NT2/D1 (cell line): ENCODE measurements around the gene AFF3.

Experiments
- DNase-seq: peaks from one replicate; pipeline ENCODE4 v3.0.0-alpha.2; 2011; ENCODE audit warnings: low read depth, low spot score
- H3K27me3 ChIP-seq: 2 replicates; pipeline ENCODE4 v1.6.0; 2011; ENCODE audit warnings: mild to moderate bottlenecking; ENCODE audit not compliant: insufficient read length, insufficient read depth
- H3K36me3 ChIP-seq: 2 replicates; pipeline ENCODE4 v1.6.1; 2011; ENCODE audit warnings: mild to moderate bottlenecking, low read length, mixed read lengths; ENCODE audit not compliant: insufficient read depth, insufficient read length
- H3K4me1 ChIP-seq: 2 replicates; pipeline ENCODE4 v1.5.1; 2011; ENCODE audit not compliant: insufficient read depth, insufficient read length
- H3K4me3 ChIP-seq: 2 replicates; pipeline ENCODE4 v1.5.1; 2011; ENCODE audit warnings: low read depth; ENCODE audit not compliant: insufficient read length
- H3K9ac ChIP-seq: 2 replicates; pipeline ENCODE4 v1.6.0; 2011; ENCODE audit warnings: low read depth; ENCODE audit not compliant: insufficient read length
- H3K9me3 ChIP-seq: 2 replicates; pipeline ENCODE4 v1.5.1; 2011; ENCODE audit warnings: mild to moderate bottlenecking, low read length; ENCODE audit not compliant: insufficient read depth
- SUZ12 ChIP-seq: IDR thresholded peaks from 2 replicates; pipeline ENCODE4 v1.6.1; 2011; ENCODE audit not compliant: insufficient read length, insufficient read depth; ENCODE audit errors: extremely low read depth
- YY1 ChIP-seq: IDR thresholded peaks from 2 replicates; pipeline ENCODE4 v1.6.1; 2011; ENCODE audit not compliant: insufficient read length, insufficient read depth
- ZNF274 ChIP-seq: IDR thresholded peaks from 2 replicates; pipeline ENCODE4 v1.6.1; 2011; ENCODE audit warnings: mild to moderate bottlenecking, low read depth, low read length

The AFF3 gene

GRCh38 chr2:100071335-100072043 is 70.9 kb downstream of the AFF3 start:
- H3K36me3 ChIP-seq: no peaks in the 10 kb centered on the region
- no peak overlapping the region for H3K4me3 ChIP-seq
- peaks cover 26% of the 10 kb centered on the region for H3K27me3 ChIP-seq
- H3K9ac ChIP-seq: no peak overlapping the region
- no peak for DNase-seq
- TF ChIP-seq SUZ12: no peak
- no peak for TF ChIP-seq ZNF274
- no peak for TF ChIP-seq YY1
- no peaks in the 10 kb centered on the region for H3K4me1 ChIP-seq
- H3K9me3 ChIP-seq: no peaks in the 10 kb centered on the region

GRCh38 chr2:100070078-100070477 is 72.3 kb downstream of the AFF3 start:
- H3K9me3 ChIP-seq: no peaks in the 10 kb centered on the region
- no peak overlapping the region for H3K4me3 ChIP-seq
- no peak overlapping the region for H3K9ac ChIP-seq
- no peaks in the 10 kb centered on the region for H3K4me1 ChIP-seq
- peaks cover 18% of the 10 kb centered on the region for H3K27me3 ChIP-seq
- no peak for DNase-seq
- no peaks in the 10 kb centered on the region for H3K36me3 ChIP-seq
- TF ChIP-seq YY1 (no peak), SUZ12 (no peak), ZNF274 (no peak)

GRCh38 chr2:100068395-100068794 is 74.0 kb downstream of the AFF3 start:
- DNase-seq: no peak
- no peaks in the 10 kb centered on the region for H3K4me1 ChIP-seq

GRCh38 chr2:100067784-100068183 is 74.6 kb downstream of the AFF3 start:
- Histone ChIP-seq H3K27me3 (peaks cover 4% of the 10 kb centered on the region), H3K9ac (no peak overlapping the region), H3K36me3 (no peaks in the 10 kb centered on the region), H3K4me3 (no peak overlapping the region), H3K4me1 (no peaks in the 10 kb centered on the region), H3K9me3 (no peaks in the 10 kb centered on the region)
- no peak for DNase-seq
- TF ChIP-seq SUZ12: no peak
- no peak for TF ChIP-seq ZNF274
- TF ChIP-seq YY1: no peak

More at GRCh38 chr2:100068395-100068794, 74.0 kb downstream of the AFF3 start:
- no peaks in the 10 kb centered on the region for H3K9me3 ChIP-seq
- no peak overlapping the region for H3K4me3 ChIP-seq
- no peaks in the 10 kb centered on the region for H3K36me3 ChIP-seq
- H3K27me3 ChIP-seq: peaks cover 10% of the 10 kb centered on the region
- TF ChIP-seq ZNF274: no peak
- no peak for TF ChIP-seq YY1
- no peak for TF ChIP-seq SUZ12
- H3K9ac ChIP-seq: no peak overlapping the region

GRCh38 chr2:100066856-100067255 is 75.5 kb downstream of the AFF3 start:
- H3K9me3 ChIP-seq: no peaks in the 10 kb centered on the region
- no peaks in the 10 kb centered on the region for H3K36me3 ChIP-seq
- DNase-seq: no peak

DNA sequence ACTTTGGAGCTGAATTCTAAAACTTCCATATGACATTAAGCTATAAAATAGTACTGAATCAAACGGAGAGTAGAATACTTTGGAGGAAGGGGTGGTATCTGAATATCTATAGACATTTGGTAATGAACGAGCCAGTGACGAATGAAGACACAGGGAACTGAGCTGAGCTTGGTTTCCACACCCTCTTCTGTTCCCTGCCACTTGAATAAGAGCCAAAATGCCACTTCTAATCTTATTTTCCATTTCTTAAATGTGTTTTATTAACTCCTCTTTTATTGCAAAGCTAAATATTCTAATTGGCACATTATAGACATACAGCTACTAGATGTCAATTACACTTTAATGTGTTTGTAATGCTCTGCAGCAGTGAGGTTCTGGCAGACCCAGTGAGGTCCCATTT is 76.1 kb downstream of the AFF3 start:
- no peak for DNase-seq
- Histone ChIP-seq H3K4me3 (no peak overlapping the region), H3K9ac (no peak overlapping the region), H3K36me3 (no peaks in the 10 kb centered on the region), H3K4me1 (no peaks in the 10 kb centered on the region), H3K27me3 (no peaks in the 10 kb centered on the region), H3K9me3 (no peaks in the 10 kb centered on the region)
- no peak for TF ChIP-seq SUZ12
- no peak for TF ChIP-seq YY1
- TF ChIP-seq ZNF274: no peak

More at GRCh38 chr2:100066856-100067255, 75.5 kb downstream of the AFF3 start:
- TF ChIP-seq ZNF274: no peak
- no peak for TF ChIP-seq YY1
- TF ChIP-seq SUZ12: no peak
- Histone ChIP-seq H3K4me1 (no peaks in the 10 kb centered on the region), H3K27me3 (no peaks in the 10 kb centered on the region), H3K9ac (no peak overlapping the region), H3K4me3 (no peak overlapping the region)

DNA sequence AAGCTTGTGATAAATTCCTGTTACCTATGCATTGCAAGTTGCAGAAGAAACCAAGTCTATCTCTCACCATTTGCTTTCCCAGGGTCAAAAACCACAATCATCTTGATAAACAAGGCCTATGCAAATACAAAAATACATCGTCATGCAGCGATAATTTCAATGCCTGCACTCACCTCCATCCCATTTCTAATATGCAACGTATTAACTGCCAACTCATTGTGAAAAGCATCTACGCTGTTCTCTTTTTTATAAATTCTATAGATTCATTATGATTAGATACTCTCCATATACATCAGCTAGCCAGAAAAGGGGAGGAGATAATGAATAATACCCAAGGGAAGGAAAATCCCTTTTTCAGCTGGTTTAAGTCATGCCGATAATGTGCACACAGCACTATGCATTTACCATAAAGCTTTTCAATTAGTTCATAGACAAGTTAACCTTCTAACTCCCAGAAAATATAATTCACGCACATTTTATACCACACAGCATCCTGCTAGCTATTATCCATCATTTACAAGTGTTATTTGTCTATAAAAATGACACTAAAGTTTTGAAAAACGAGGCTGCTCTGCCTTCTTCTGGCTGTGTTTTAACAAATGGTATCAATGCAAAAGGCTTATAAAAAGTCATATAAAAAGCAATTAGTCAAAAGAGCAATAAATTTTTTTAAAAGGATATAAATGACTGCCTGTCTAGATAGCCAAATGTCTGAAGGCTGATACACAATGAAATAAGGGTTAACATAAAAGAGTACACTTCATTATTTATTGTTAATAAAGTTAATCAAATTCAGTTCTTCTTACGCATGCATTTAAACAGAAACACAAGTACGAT is 77.6 kb downstream of the AFF3 start:
- Histone ChIP-seq H3K27me3 (no peaks in the 10 kb centered on the region), H3K4me3 (no peak overlapping the region), H3K9me3 (no peaks in the 10 kb centered on the region), H3K9ac (no peak overlapping the region), H3K4me1 (no peaks in the 10 kb centered on the region), H3K36me3 (no peaks in the 10 kb centered on the region)
- DNase-seq: no peak
- TF ChIP-seq SUZ12: no peak
